ENCODE results near the gene NSDHL. TPM values are rescaled to one million over a fixed set of nuclear protein-coding genes. Genes with fewer than 3 reads are reported as not detected.

The NSDHL gene
- total RNA-seq, 1 experiment from 2014 or later = 31.6 TPM

- no peak overlapping the region for H2BK5ac ChIP-seq (ENCODE audit: insufficient read length, low read length)
- H3K27ac ChIP-seq (ENCODE audit: insufficient read length, low read depth, low read length) = no peak overlapping the region
- H3K79me2 ChIP-seq (ENCODE audit: insufficient read depth, low read length) = no peaks in the 10 kb centered on the region
- H3K56ac ChIP-seq (ENCODE audit: insufficient read length, low read depth, low read length) = no peak overlapping the region
- no peak overlapping the region for H2BK20ac ChIP-seq (ENCODE audit: low read depth, low read length, poor library complexity, severe bottlenecking)
- peak; percentile 50 for DNase-seq
- Mint-ChIP-seq H3K9me3 (peaks cover 34 to 52% of the 10 kb centered on the region in 2 experiments), H3K36me3 (ENCODE audit: insufficient read depth in 1 of 3, low read depth in 3 of 3) (peaks cover 0 to 4% (median 0%) of the 10 kb centered on the region in 3 experiments; a peak in 2 of 7 replicates), H3K4me3 (no peak overlapping the region), H3K27me3 (ENCODE audit: low read depth) (peaks cover 2% of the 10 kb centered on the region; the same call in 1 of the 2 replicates), H3K27ac (no peak overlapping the region), H3K4me1 (peaks cover 6 to 11% of the 10 kb centered on the region in 2 experiments)
- no peaks in the 10 kb centered on the region for H3K4me1 ChIP-seq (ENCODE audit: insufficient read depth, low read length)
- H3K4ac ChIP-seq (ENCODE audit: low read depth, low read length) = no peak overlapping the region
- H4K5ac ChIP-seq (ENCODE audit: insufficient read length, low read depth, low read length) = no peak overlapping the region
- H4K91ac ChIP-seq (ENCODE audit: insufficient read length, low read depth, low read length) = no peak overlapping the region
- H4K8ac ChIP-seq (replicated peaks; ENCODE audit: insufficient read length, low read depth, low read length) = no peak overlapping the region
- H3K27me3 ChIP-seq (ENCODE audit: insufficient read depth, low read length) = no peaks in the 10 kb centered on the region
- no peaks in the 10 kb centered on the region for H3K23me2 ChIP-seq (ENCODE audit: insufficient read length, low read depth, low read length, poor library complexity, severe bottlenecking)
- no peak overlapping the region for H2AFZ ChIP-seq (ENCODE audit: low read length)
- H3K18ac ChIP-seq (ENCODE audit: insufficient read length, low read depth, low read length) = no peak overlapping the region
- WGBS (ENCODE audit: extremely low coverage, insufficient read length, low lambda C conversion rate) = no CpG with 5 or more reads among the region's 3 CpGs
- no peak overlapping the region for H3K23ac ChIP-seq (ENCODE audit: insufficient read length, low read depth, low read length)
- no peak overlapping the region for H2BK120ac ChIP-seq (ENCODE audit: low read depth, low read length, poor library complexity, severe bottlenecking)
- peak; percentile 69 for TF ChIP-seq CTCF (conservative IDR thresholded peaks at IDR 0.05)
- H2BK15ac ChIP-seq (ENCODE audit: low read depth, low read length) = no peak overlapping the region
- H3K14ac ChIP-seq (ENCODE audit: insufficient read depth, low read length) = no peak overlapping the region
- H2AK5ac ChIP-seq (ENCODE audit: insufficient read length, low read length) = no peak overlapping the region
- no peak overlapping the region for H3T11ph ChIP-seq (ENCODE audit: low read length)
- H3K79me1 ChIP-seq (ENCODE audit: insufficient read depth, low read depth, low read length, poor library complexity, severe bottlenecking) = no peaks in the 10 kb centered on the region
- no peak overlapping the region for H2BK12ac ChIP-seq (ENCODE audit: insufficient read length, low read depth, low read length)
- peaks cover 55% of the 10 kb centered on the region for H3K9me3 ChIP-seq (ENCODE audit: control insufficient read depth, low read depth, low read length)
- no peak overlapping the region for H3K4me2 ChIP-seq (ENCODE audit: insufficient read depth, insufficient read length, low read length)
- peaks cover 3% of the 10 kb centered on the region for H4K20me1 ChIP-seq (ENCODE audit: control insufficient read depth, insufficient read depth, insufficient read length)
- no peak overlapping the region for H3K9ac ChIP-seq (ENCODE audit: extremely low read depth, insufficient read length, low read length)
Observed at GRCh38 chrX:152821145-152821765, 9.6 kb upstream of the NSDHL start.

Measured in H9 (cell line).